Stimulated activated effector memory CD8-positive, alpha-beta T cell treated with anti-CD3 and anti-CD28 coated beads, Interleukin-12 subunit alpha, Interleukin-12 subunit beta, amount 100 ng/mL, for 72 hours (primary cell): Measurements from ENCODE around the gene WDFY2.

Source experiments
- ATAC-seq: fragments of 150-1000 bp; cut with Tn5 transposase; 2 replicates; pipeline ENCODE4 v1.10.0; 2021
- DNase-seq, 2 donors: peaks; one replicate each; pipeline ENCODE4 v3.0.0; 2021 to 2022; ENCODE audit warnings: low spot score in 2 of 2
- H3K27ac Mint-ChIP-seq: one replicate; pipeline ENCODE4 v1.8.0; 2022; ENCODE audit warnings: mild to moderate bottlenecking, mixed read lengths
- H3K36me3 Mint-ChIP-seq: one replicate; pipeline ENCODE4 v1.8.0; 2022; ENCODE audit warnings: mild to moderate bottlenecking, mixed read lengths
- H3K4me1 Mint-ChIP-seq: one replicate; pipeline ENCODE4 v1.8.0; 2022; ENCODE audit warnings: mixed read lengths
- H3K4me3 Mint-ChIP-seq: one replicate; pipeline ENCODE4 v1.8.0; 2022; ENCODE audit warnings: mild to moderate bottlenecking, mixed read lengths
- H3K9me3 Mint-ChIP-seq: one replicate; pipeline ENCODE4 v1.8.0; 2022; ENCODE audit warnings: mixed read lengths

WDFY2 gene

DNA sequence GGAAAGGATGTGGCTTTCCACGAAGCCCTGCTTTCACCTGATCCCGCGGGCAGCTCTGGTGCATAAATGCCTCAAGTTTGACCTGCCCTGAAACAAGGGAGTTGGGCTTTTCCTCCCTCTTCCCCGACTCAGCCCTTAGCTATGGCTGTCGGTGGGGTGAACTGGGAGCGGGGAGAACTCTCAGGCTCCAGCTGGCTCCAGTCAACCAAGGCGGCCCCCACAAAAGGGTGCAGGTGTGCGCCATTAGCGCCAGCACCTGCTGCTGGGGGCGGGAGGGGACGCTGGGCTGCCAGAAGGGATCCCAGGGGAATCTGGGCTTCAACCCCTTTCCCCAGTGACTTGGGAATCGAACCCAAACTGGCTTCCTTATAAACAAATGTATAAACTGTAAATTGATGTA, 226.8 kb downstream of the WDFY2 start:
- Mint-ChIP-seq H3K27ac (peak overlapping the region; percentile 71), H3K36me3 (no peaks in the 10 kb centered on the region), H3K4me1 (peaks cover 23% of the 10 kb centered on the region), H3K4me3 (no peak overlapping the region), H3K9me3 (no peaks in the 10 kb centered on the region)
- ATAC-seq (no peak), DNase-seq (no peak)

DNA sequence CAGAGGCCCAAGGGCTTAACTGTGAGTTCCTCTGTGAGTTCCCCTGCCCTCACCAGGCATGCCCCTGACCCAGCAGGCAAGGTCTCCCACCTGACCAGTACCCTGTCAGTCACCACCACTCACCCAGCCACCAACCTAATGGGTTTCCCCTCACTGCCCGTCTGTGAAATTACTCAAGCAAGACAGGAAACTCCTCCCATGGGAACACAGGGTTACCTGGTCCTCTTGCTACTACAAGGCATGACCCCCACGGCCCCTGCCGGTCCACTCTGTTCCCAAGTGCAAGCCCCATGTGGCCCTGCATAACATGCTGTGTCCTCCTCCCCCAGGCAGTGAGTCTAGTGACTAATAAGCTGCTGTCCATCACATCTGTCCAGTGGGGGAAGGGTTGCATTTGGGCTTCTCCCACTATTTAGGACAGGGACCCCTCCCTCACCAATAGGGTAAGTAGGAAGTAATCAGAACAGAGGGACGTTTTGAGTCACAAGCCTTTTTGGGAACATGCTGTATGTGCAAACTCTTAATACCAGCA, 227.7 kb downstream of the WDFY2 start:
- H3K4me3 Mint-ChIP-seq: no peak overlapping the region
- no peaks in the 10 kb centered on the region for H3K9me3 Mint-ChIP-seq
- ATAC-seq (peak; percentile 76), DNase-seq (no peak)
- no peaks in the 10 kb centered on the region for H3K36me3 Mint-ChIP-seq
- H3K4me1 Mint-ChIP-seq: peaks cover 24% of the 10 kb centered on the region
- H3K27ac Mint-ChIP-seq: peak overlapping the region; percentile 71

DNA sequence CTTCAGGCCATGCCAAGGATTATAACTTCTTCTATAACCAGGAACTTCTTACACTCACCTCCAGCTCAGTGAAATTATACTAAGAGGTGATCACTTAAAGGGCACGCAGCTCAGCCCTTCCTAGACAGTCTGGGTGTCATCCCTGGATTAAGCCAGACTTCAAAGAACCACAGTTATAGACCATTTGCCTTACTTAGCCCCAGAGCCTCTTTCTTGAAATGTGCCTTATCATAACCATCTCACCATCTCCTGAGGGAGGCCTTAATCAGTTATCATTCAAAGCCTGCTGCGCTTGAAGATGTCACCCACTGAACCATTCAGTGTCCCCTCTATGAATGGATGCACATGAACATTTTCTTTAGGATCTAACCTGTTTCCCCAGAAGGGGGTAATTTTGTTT, 229.8 kb downstream of the WDFY2 start:
- H3K36me3 Mint-ChIP-seq: no peaks in the 10 kb centered on the region
- peaks cover 39% of the 10 kb centered on the region for H3K4me1 Mint-ChIP-seq
- DNase-seq (no peak), ATAC-seq (no peak)
- H3K27ac Mint-ChIP-seq: peak overlapping the region; percentile 40
- H3K4me3 Mint-ChIP-seq: no peak overlapping the region
- H3K9me3 Mint-ChIP-seq: no peaks in the 10 kb centered on the region

DNA sequence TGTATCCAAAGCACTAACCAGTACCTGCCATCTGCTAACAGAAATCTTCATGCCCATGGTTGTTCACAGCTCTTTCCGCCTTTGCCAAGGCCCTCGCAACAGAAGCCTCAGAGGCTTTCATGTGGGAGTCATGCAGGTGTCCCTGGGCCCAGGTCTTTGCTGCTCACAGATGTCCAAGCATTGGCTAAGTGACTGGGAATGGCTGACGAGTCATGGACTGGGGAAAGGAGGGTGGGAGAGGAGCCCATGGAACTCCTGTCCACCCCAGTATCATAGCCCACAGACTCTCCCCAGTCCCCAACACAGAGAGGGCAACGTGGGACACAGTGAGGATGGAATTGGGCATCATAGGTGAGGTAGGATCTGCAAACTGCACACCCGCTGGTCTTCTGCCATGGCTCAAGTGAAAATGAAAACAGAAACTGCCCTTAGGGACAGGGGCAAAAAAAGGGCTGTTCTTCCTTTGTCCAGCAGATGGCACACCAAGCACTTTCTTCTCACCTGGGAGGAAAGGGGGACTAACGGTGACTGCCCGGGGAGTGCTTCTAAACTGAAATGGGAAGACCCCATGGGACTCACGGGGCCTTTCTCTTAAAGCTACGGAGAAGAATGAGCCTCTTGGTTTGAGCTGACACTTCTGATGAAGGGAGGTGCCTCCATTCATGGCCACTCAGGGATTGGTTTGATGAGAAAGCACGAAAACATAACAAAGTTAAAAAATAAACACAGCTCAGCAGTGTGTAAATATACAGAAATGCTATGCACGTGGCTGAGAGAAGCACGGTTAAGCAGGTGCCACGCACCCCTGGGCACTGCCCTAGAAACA, 230.8 kb downstream of the WDFY2 start:
- DNase-seq (peak; percentile 61 to 90), ATAC-seq (peak; percentile 78)
- no peaks in the 10 kb centered on the region for H3K36me3 Mint-ChIP-seq
- peak overlapping the region; percentile 80 for H3K27ac Mint-ChIP-seq
- no peaks in the 10 kb centered on the region for H3K9me3 Mint-ChIP-seq
- H3K4me3 Mint-ChIP-seq: peak overlapping the region; percentile 52
- H3K4me1 Mint-ChIP-seq: peaks cover 48% of the 10 kb centered on the region

DNA sequence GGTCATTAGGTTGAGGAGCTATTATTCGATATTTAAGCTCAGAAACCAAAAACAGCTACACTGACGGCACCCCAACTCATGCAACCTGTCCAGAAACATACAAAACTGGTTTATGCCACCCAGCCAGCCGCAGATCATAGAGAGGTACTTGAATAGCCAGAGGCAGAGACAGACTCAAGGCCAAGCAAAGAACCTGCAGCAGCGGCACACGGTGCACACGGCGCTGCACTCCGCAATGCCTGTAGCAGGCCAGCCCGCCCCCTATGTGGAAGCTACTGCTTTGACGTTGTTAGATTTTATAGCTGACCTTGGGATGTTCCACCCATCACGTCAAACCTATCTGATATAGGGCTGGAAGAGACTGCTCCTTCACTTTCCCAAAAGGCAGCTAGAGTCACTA, 231.6 kb downstream of the WDFY2 start:
- H3K27ac Mint-ChIP-seq: no peak overlapping the region

DNA sequence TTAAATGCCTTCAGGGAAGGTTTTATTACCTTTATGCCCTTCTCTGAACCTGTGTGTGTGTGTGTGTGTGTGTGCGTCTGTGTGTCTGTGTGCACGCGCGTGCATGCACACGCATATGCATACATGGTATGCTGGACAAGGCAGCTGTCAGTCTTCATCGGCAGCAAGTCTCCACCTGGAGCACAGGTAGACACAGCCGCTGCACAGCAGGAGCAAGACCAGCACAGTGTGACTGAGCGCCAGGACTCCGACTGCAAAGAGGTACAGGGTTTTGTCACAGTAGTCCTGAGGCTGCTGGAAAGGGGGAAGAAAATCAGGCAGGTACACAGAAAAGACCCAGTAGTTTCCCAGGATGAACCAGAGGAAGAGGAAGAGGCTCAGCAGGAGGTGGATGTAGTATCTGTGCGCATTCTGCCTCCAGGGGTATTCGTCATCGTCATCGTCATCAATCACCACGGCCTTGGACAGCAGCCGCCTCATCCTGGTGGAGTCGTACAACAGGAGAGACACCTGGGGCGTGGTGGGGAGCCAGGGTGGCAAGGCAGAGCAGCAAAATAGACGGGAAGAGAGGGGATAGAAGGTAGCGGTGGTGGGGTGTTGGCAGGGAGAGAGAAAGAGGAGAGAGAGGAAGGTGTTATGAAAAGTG, 232.5 kb downstream of the WDFY2 start:
- Mint-ChIP-seq H3K36me3 (no peaks in the 10 kb centered on the region), H3K9me3 (no peaks in the 10 kb centered on the region), H3K4me1 (peaks cover 61% of the 10 kb centered on the region), H3K4me3 (no peak overlapping the region), H3K27ac (no peak overlapping the region)
- DNase-seq: no peak
- no peak for ATAC-seq

More for the DNA sequence above, 231.6 kb downstream of the WDFY2 start:
- no peaks in the 10 kb centered on the region for H3K9me3 Mint-ChIP-seq
- peaks cover 56% of the 10 kb centered on the region for H3K4me1 Mint-ChIP-seq
- ATAC-seq (no peak), DNase-seq (no peak)
- H3K4me3 Mint-ChIP-seq: no peak overlapping the region
- no peaks in the 10 kb centered on the region for H3K36me3 Mint-ChIP-seq
